ENCODE data around the gene ZNF777.
"Not testable (repeated sequence)": the region's sequence is repeated elsewhere in the genome, so short reads cannot be mapped to it uniquely, and the experiment has no call there.

ZNF777 gene

GRCh38 chr7:149448961-149449360 is 11.9 kb downstream of the ZNF777 start:
- DNase-seq, result no peak

- DNase-seq, result not testable (repeated sequence)
These were observed 14.8 kb downstream of the ZNF777 start for GRCh38 chr7:149446026-149446425.

GRCh38 chr7:149444287-149444686 is 16.6 kb downstream of the ZNF777 start:
- no peak for DNase-seq

GRCh38 chr7:149443523-149443922 is 17.3 kb downstream of the ZNF777 start:
- DNase-seq, result no peak

- DNase-seq, result no peak
These were observed 17.9 kb downstream of the ZNF777 start for GRCh38 chr7:149442924-149443323.

DNA sequence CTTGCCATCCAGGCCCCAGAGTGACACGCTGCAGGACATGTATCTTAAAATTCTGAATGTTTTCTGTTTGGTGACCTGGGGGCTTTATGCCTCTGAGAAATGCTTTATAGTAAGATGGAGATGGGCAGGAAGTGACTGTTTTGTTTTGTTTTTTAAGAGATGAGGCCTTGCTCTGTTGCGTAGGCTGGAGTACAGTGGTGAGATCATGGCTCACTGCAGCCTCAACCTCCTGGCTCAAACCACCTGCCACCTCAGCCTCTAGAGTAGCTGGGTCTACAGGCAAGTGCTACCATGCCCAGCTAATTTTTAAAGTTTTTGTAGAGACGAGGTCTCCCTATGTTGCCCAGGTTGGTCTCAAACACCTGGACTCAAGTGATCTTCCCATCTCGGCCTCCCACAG is 20.6 kb downstream of the ZNF777 start:
- no peak for DNase-seq

GRCh38 chr7:149436358-149436757 is 24.5 kb downstream of the ZNF777 start:
- no peak for DNase-seq

- DNase-seq, result no peak
These were observed 27.7 kb downstream of the ZNF777 start for GRCh38 chr7:149433124-149433523.

- DNase-seq, result no peak
These were observed 28.7 kb downstream of the ZNF777 start for GRCh38 chr7:149432121-149432691.

DNA sequence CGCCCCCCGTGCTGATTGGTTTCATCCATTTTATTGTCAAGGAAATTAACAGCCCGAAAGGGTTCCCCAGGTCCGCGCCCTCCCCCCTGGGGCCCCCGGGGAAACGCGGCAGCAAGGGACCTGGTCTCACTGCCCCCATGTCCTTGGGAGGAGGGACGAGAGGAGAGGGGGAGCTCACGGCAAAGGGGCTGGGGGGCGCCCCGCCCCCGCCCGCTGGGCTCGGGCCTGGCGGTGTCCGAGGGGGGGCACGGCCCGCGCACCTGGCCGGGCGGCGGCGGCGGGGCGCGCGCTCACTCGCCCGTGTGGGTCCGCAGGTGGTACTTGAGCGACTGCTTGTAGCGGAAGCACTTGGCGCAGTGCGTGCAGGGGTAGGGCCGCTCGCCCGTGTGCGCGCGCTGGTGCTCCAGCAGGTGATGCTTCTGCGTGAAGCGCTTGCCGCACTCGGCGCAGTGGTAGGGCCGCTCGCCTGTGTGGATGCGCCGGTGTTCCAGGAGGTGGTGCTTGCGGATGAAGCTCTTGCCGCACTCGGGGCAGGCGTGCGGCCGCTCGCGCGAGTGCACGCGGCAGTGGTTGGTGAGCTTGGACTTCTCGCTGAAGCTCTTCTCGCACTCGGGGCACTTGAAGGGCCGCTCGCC is 29.3 kb downstream of the ZNF777 start:
- DNase-seq, result no peak

DNA sequence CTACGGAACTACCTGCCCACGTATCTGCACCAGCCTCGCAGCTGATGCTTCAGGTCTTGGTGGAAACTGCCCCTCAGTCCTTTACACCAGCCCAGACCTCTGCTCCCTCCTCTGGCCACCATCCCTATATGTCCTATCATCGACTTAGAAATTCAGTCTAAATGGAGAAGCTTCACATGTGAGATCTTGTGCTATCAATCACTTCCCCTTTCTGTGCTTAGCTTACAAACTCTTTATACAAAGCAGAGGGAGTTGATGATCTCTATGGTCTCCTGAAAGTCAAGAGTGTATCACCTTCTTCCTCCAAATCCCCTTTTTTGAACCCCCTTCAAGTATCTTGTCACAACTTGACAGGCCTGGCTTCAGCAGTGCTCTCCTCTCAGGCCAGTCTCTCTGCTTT is 30.7 kb downstream of the ZNF777 start:
- DNase-seq, result no peak

GRCh38 chr7:149427893-149428292 is 33.0 kb downstream of the ZNF777 start:
- no peak for DNase-seq

DNA sequence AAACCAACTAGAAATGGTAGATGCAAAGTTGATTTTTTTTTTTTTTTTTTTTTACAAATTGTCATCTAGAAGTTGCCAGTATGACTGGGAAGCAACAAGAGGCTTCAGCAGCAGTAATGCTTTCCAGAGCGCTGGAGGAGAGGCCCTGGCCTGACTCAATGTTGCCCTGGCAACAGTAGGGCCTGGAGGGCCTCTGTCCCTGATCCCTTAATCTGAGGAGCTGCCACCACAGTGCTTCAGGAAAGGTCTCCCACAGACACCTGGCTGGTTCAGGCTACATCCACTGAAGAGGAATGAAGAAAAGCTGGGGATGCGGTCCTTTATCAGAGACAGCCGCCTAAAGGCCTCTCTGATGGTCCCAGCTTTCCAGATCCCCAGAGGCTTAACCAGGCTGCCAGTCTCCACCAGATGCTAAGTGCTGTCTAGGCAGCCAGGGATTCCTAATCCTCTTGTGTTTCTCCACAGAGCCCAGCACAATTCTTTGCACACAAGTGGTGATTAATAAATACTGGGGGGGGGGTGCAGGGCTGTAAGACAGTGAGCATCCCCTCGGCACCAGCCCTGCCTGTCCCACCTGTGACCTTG is 33.7 kb downstream of the ZNF777 start:
- DNase-seq, result no peak

DNA sequence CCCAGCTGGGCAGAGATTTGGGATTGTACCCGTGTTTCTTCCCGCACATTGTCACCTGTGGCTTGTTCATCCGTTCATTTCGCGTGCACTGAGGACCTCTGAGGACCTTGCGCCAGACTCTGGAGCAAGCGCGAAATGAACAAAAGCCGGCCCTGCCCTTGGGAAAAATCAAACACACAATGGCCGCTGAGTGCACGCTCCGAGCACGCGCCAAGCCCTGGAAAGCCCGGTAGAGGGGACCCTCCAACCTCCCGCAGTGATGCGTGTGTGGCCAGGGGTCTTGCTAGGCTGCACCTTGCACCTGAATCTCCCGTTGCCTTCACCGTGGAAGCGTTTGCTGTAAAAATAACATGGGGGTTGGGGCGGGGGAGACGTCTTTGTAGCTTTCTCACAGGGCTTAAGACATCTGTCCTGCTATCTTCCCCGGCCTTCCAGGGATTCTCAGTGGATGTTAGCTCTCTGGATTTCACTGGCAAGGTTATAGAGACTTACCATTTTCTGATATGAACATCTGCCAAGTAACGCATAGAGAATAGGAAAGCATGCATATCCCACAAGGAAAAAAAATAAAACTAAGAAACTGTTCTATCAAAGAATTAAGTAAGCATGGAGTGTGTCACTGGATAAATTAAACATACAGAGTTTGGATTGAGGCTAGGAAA is 37.3 kb downstream of the ZNF777 start:
- DNase-seq, result no peak

DNA sequence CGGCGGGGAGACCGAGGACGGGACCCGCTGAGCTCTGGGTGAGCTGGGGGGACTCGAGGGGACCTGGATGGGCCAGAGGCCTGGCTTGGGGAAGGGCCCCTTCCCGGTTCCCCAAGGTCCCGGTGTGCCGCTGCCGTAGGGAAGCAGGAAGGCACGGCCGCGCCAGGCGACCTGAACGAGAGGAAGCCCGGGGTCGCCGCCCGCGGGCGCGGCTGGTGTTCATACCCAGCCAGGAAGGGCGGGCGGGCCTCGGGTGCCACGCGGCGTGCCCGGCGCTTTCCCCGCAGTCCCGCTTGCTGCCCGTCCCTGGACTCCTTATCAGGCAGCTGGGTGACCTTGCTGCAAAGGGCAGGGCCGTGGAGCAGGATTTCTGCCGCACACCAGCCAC is 38.0 kb downstream of the ZNF777 start:
- no peak for DNase-seq

GRCh38 chr7:149422162-149422913 is 38.5 kb downstream of the ZNF777 start:
- no peak for DNase-seq

DNA sequence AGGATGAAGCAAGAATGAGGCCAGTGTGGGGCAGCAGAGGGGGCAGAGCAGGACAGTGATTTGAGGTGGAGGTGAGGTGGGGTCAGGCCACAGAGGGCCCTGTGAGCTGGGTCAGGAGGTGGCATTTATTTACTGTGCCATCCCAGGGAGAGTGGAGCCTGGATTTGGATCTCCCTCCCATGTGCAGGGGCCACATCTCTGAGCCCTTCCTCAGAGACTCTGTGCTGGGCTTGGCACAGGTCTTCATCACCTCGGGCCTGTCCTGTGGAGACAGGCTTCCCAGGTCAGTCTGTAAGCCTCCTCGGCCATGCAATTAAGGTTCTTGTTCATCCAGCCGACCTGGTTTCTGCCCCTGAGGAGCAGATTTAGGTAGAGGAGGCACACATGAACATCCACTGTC is 40.9 kb downstream of the ZNF777 start:
- no peak for DNase-seq

DNA sequence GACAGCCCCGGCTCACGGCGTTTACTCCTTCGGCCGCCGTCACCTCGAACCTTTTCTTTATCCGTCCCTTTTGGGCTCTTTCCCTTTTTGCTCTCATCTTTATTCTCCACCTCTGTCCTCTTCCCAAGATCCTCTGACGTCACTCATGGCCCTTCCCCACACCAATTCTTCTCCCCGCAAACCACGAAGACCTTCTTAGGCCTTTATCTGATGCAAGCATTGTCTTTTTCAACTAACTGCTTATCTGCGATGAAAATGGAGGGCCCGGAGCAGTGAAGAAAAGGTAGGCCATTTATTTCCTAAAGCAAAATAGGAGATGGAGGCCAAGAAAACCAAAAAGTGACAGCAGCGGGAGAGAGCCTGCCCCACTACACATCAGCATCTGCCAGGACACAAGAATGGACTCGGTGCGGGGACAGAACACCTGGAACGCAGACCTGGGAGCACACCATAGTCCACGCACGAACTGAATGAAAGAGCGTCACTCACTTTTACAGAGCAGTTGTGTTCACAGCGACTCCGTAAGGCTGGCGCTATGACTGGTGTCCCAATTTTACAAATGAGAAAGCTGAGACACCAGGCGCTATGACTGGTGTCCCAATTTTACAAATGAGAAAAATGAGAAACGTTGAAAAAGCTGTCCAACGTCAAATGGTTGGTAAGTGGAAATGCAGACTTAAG is 45.3 kb downstream of the ZNF777 start:
- no peak for DNase-seq

DNA sequence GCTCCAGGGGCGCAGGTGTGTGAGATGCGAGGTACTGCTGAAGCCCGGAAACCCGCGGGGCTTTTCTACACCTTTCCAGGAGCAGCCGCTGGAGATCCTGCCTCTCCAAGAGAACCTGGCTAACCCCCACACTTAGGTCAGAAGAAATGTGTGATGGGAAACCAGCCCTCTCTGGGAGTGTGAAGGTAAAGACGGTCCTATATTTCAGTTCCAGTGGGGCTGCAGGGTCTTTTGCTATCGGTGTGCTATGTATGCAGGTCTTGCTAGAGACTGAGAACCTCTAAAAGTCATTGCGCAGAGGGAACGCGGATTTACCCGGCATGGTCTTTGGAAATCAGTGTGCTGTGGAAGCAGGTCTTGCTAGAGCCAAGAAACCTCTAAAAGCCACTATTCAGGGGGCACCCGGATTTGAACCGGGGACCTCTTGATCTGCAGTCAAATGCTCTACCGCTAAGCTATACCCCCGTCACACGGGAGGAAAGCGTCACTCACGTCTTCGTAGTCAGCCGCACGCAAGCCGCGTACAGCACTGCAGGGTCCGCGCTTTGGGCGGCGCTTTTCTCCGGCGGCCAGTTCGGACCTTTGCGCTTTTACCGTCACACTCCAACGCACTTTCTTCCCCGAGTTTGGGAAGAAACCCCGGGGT is 46.0 kb downstream of the ZNF777 start:
- DNase-seq, result no peak

- DNase-seq, result no peak
These were observed 46.7 kb downstream of the ZNF777 start for GRCh38 chr7:149414171-149414570.

DNA sequence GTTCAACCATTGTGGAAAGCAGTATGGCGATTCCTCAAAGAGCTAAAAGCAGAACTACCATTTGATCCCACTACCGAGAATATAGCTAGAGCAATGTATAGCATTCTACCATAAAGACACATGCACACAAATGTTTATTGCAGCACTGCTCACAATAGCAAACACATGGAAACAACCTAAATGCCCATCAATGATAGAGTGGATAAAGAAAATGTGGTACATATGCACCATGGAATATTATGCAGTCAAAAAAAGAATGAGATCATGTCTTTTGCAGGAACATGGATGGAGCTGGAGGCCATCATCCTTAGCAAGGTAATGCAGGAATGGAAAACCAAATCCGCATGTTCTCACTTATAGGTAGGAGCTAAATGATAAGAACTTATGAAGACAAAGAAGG is 47.8 kb downstream of the ZNF777 start:
- not testable (repeated sequence) for DNase-seq

DNA sequence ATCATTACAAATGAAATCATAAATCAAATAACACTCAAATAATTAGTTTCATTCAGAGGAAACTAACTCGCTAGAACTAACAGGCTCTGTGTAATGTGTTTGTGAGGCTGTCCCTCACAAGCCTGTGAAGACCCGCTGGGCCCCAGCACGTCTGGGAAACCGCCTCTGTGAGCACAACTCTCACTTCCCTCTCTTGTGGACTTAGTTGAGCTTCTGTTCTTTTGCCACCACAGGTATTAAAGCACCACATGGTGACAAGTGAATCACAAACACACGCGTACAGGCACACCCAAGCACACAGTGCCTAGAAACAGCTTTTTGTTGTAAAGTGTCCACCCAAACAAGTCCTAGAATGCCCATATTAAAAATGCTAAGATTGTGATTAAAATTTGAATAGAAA is 51.0 kb downstream of the ZNF777 start:
- DNase-seq, result no peak
